Lower leg skin (tissue), 4 donors: ENCODE results near the gene SF3B5. TPM values are rescaled to one million over a fixed set of nuclear protein-coding genes. Genes with fewer than 3 reads are reported as not detected.

Experiments
- DNase-seq, 2 donors: peaks; one replicate each; pipeline ENCODE4 v3.0.0-alpha.2; 2019; ENCODE audit warnings: low spot score in 2 of 2
- H3K4me3 ChIP-seq: fragments of 200-600 bp; sonication (generic); 2 replicates; pipeline ENCODE4 v1.5.1; 2017; ENCODE audit warnings: mild to moderate bottlenecking, low read depth; ENCODE audit not compliant: poor library complexity, severe bottlenecking
- CTCF ChIP-seq, 3 donors: fragments of 450-650 bp; IDR thresholded peaks; one replicate each; pipeline ENCODE4 v1.5.1; 2016; ENCODE audit warnings: antibody characterized with exemption in 3 of 3, mild to moderate bottlenecking in 3 of 3, moderate library complexity in 2 of 3
- POLR2A ChIP-seq, 2 donors: fragments of 450-650 bp; IDR thresholded peaks; one replicate each; pipeline ENCODE4 v1.6.1; 2016 to 2017; ENCODE audit warnings: antibody characterized with exemption in 2 of 2, mild to moderate bottlenecking in 1 of 2, moderate library complexity in 1 of 2
- WGBS, 2 donors: methylation state at CpG; one replicate each; pipeline ENCODE4 v1.1.5; 2018; 5-methylcytosine and 5-hydroxymethylcytosine counted together
- intact Hi-C: fragments of 100-400 bp; cut with DNase I; formaldehyde crosslinking; loops from one replicate; pipeline ENCODE4 v1.15.0; 2023; ENCODE audit warnings: low total_unique reads
- total RNA-seq, 4 donors: library from RNA; depleted of rRNA; stranded (reverse); fragments of >200 nt; gene quantifications; one replicate each; pipeline ENCODE4 v1.1.0, GENCODE V29; 2016

Gene SF3B5
- total RNA-seq, 4 donors from 2014 or later, result 97.7 to 161 (median 120) TPM

GRCh38 chr6:144119376-144119775 lies 24.0 kb upstream of the SF3B5 start:
- 96 to 97% methylated on average over 5 of the region's 5 CpGs for WGBS, 2 donors
- H3K4me3 ChIP-seq, result no peak overlapping the region
- intact Hi-C loops, result loop anchor here (10.0 kb wide), 1 partner anchor 95 kb away; no protein-coding TSS in a partner anchor
- TF ChIP-seq CTCF (IDR thresholded peaks at IDR 0.05), result no peak
- TF ChIP-seq POLR2A (IDR thresholded peaks at IDR 0.05), result no peak
- no peak for DNase-seq

- DNase-seq, result no peak
- H3K4me3 ChIP-seq, result no peak overlapping the region
- intact Hi-C loops, result loop anchor here (10.0 kb wide), 1 partner anchor 100 kb away; no protein-coding TSS in a partner anchor
- 96% methylated on average over 3 of the region's 3 CpGs for WGBS, 2 donors
- TF ChIP-seq POLR2A (IDR thresholded peaks at IDR 0.05) (no peak), CTCF (IDR thresholded peaks at IDR 0.05) (no peak)
Observed at GRCh38 chr6:144115219-144115618, 19.8 kb upstream of the SF3B5 start.

- H3K4me3 ChIP-seq, result no peak overlapping the region
- intact Hi-C loops, result loop anchor here (10.0 kb wide), 1 partner anchor 101 kb away; no protein-coding TSS in a partner anchor
- 95 to 96% methylated on average over 6 of the region's 6 CpGs for WGBS, 2 donors
- TF ChIP-seq CTCF (IDR thresholded peaks at IDR 0.05) (no peak), POLR2A (IDR thresholded peaks at IDR 0.05) (no peak)
- DNase-seq, result no peak
Observed at GRCh38 chr6:144113366-144113765, 18.0 kb upstream of the SF3B5 start.

- WGBS, 2 donors, result 76 to 80% methylated on average over 5 of the region's 5 CpGs
- TF ChIP-seq POLR2A (IDR thresholded peaks at IDR 0.05) (no peak), CTCF (IDR thresholded peaks at IDR 0.05) (no peak)
- DNase-seq, result no peak
- H3K4me3 ChIP-seq, result no peak overlapping the region
- intact Hi-C loops, result loop anchor here (10.0 kb wide), 1 partner anchor 105 kb away; no protein-coding TSS in a partner anchor
Observed at GRCh38 chr6:144110210-144110609, 14.8 kb upstream of the SF3B5 start.

- intact Hi-C loops, result loop anchor here (5.0 kb wide), 1 partner anchor 376 kb away; no protein-coding TSS in a partner anchor
- WGBS, 2 donors, result 73 to 75% methylated on average over 1 of the region's 1 CpG
- no peak for DNase-seq
- TF ChIP-seq POLR2A (IDR thresholded peaks at IDR 0.05), result no peak
- no peak for TF ChIP-seq CTCF (IDR thresholded peaks at IDR 0.05)
- no peak overlapping the region for H3K4me3 ChIP-seq
Observed at GRCh38 chr6:144106206-144106605, 10.8 kb upstream of the SF3B5 start.
